Choroid plexus epithelial cell (primary cell): ENCODE data around the gene LOXHD1.

Source experiments
- DNase-seq: peaks from one replicate; pipeline ENCODE4 v3.0.0-alpha.2; 2010; ENCODE audit warnings: low read depth
- H3K4me3 ChIP-seq: 2 replicates; pipeline ENCODE4 v1.5.1; 2011; ENCODE audit warnings: low read depth, mild to moderate bottlenecking, control low read depth, low read length, moderate library complexity
- TF ChIP-seq, protein P1 (sequence below): conservative IDR thresholded peaks from 2 replicates; pipeline ENCODE4 v1.5.1; 2011; ENCODE audit warnings: low read depth, mild to moderate bottlenecking, control low read depth, inconsistent platforms, low read length, moderate library complexity

The LOXHD1 gene

DNA sequence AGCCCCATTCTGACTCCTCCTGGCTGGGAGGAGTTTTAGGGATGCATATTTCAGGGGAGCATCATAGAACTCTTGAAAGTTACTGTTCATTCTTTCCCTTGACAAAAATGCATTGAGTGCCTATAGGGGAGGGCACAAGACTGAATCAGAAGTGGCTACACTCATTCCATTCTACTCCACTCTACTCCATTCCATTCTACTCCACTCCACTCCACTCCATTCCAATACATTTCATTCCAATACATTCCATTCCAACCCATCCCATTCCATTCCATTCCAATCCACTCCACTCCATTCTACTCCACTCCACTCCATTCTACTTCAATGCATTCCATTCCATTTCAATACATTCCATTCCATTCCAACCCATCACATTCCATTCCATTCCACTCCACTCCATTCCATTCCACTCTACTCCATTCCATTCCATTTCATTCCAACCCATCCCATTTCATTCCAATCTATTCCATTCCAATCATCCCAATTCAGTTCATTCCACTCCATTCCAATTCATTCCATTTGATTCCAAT is 110.8 kb downstream of the LOXHD1 start:
- no peak for DNase-seq
- no peak overlapping the region for H3K4me3 ChIP-seq
- TF ChIP-seq, protein P1, sequence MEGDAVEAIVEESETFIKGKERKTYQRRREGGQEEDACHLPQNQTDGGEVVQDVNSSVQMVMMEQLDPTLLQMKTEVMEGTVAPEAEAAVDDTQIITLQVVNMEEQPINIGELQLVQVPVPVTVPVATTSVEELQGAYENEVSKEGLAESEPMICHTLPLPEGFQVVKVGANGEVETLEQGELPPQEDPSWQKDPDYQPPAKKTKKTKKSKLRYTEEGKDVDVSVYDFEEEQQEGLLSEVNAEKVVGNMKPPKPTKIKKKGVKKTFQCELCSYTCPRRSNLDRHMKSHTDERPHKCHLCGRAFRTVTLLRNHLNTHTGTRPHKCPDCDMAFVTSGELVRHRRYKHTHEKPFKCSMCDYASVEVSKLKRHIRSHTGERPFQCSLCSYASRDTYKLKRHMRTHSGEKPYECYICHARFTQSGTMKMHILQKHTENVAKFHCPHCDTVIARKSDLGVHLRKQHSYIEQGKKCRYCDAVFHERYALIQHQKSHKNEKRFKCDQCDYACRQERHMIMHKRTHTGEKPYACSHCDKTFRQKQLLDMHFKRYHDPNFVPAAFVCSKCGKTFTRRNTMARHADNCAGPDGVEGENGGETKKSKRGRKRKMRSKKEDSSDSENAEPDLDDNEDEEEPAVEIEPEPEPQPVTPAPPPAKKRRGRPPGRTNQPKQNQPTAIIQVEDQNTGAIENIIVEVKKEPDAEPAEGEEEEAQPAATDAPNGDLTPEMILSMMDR: no peak

DNA sequence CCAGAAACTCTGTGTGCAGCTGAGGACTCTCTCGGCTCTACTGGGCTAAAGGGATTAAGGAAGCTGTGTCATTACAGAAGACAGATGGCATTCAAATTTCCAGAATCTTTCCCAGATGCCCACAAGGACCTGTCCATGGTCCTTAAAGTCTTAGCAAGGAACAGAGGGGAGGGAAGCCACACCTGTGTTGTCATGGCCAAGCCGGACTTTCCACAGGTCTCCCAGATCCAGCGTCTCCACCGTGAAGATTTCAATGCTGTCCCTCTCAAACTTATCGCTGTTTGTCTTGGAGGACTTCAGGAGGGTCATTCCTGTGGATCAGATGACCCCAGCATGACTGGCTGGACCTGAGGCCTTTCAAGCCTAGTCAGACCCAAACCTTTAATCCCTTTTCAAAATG is 114.5 kb downstream of the LOXHD1 start:
- DNase-seq: peak; percentile 2
- TF ChIP-seq, protein P1: no peak
- no peak overlapping the region for H3K4me3 ChIP-seq

DNA sequence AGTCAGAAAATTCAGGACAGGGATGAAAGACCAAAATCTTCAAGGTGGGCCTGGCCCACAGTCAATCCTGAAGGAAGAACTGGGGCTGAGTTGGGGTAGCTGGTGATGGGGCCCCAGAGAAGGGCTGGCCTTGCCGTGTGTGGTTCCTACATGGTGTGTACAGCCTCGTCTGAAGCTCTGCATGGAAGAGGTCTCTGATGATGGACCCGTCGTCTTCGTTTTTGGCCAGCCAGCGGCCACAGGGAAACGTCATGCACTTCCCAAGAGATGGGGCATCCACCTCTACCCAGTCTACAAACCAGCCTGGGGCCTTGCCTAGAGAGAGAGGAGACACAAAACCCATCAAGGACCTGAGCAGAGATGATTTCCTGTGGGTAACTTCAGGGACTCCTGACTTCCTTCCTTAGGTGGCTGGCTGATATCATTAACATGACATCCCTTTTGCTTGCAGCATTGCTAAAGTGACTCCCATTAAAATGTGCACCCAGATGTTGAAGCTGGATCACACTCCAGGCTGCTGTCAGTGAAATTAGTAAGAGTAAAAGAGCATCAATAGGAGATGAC is 115.3 kb downstream of the LOXHD1 start:
- no peak overlapping the region for H3K4me3 ChIP-seq
- TF ChIP-seq, protein P1: no peak
- DNase-seq: no peak

DNA sequence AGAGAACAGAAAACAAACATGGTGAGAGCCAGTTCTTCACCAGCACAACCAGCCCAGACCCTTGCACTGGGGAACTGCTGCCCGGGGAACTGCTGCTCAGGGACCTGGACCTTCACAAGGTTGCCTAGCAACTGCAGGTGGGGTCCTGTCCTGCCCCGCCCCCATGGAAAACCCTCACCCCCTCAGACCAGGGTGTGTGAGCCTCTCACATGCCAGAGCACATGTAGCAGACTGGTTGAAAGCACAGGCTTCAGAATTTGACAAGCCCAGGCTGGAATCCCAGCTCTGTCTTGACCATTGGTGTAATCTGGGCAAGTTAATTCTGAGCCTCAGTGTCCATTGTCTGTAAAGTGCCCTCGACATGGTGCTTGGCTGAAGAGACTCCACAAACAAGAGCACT is 118.6 kb downstream of the LOXHD1 start:
- TF ChIP-seq, protein P1: no peak
- no peak overlapping the region for H3K4me3 ChIP-seq
- no peak for DNase-seq

DNA sequence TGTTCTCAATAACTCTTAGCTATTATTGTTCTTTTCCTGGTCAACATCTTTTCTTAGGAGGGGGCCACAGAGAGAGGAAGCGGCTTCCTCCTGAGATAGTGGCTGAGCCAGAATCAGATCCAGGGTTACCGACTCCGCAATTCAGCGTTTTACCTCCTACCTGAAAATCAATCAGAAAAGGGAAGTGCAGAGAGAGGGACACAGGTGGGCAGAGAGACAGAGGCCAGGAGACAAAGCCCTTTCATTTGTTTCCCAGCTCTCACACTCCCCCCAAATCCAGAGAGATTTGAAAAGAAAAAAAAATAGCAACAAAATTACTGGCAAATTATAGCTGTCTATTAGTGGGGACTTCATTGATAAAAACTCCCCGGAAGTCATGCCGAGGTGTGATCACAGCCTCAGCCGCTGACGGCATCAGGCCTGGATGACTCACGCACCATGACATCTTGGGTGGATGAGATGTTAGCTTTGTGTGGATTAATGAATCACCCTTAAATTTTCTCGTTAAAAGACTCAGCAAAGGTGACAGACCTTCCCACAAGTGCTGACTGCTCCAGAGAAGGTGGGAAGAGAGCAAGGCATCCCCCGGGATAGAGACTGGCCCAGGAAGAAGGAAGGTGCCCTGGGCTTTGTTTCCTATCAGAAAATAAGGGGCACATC is 120.7 kb downstream of the LOXHD1 start:
- no peak for DNase-seq
- no peak overlapping the region for H3K4me3 ChIP-seq
- TF ChIP-seq, protein P1: no peak

DNA sequence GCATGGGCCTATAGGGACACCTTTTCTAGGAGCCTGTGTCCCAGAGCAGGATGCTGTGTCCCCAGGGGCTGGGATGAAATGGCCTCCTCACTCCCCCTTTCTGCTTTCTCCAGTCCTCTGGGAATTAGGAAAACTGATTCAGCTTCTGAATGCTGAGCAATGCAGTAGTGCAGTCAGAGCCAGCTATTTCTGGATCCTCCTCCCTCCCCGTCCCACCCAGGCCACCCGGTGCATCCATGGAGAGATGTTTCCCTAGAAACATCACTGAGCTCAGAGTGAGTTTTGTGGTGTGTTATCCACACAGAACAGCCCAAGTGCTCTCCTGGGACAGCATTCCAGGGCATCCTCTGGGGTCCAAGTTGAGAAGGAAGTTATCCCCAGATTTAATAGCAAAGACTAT is 125.5 kb downstream of the LOXHD1 start:
- TF ChIP-seq, protein P1: no peak
- DNase-seq: no peak
- H3K4me3 ChIP-seq: no peak overlapping the region

DNA sequence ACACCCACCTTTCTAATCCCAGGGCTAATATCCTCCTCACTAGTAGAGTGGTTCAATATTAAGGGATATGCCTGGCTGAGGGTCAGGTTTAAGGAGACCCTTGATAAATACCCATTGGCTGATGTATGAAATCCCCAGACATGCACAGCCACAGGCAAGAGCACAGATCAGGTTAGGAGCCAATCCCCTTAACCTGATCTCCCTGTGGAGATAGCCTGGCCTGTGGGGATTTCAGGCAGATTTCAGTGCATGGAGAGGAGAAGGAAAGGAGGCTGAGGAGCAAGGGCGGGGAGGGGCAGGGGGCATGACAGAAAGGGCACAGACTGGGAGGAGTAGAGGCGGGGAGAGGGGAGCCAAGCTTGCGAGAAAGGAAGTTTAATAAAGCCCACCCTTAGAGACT is 129.0 kb downstream of the LOXHD1 start:
- DNase-seq: no peak
- TF ChIP-seq, protein P1: no peak
- no peak overlapping the region for H3K4me3 ChIP-seq
